GM23338 (cell line): Measurements from ENCODE around the gene TLE2. TPM values are rescaled to one million over a fixed set of nuclear protein-coding genes. Genes with fewer than 3 reads are reported as not detected.

Source experiments
- ATAC-seq: fragments of 200-7000 bp; cut with Tn5 transposase; 3 replicates; pipeline ENCODE4 v1.9.1; 2020
- DNase-seq: peaks from one replicate; pipeline ENCODE4 v3.0.0-alpha.2; 2015; ENCODE audit warnings: low spot score
- H2AFZ ChIP-seq: fragments of 200-600 bp; sonication (generic); 2 replicates; pipeline ENCODE4 v1.8.0; 2016; ENCODE audit warnings: antibody characterized with exemption, mild to moderate bottlenecking, moderate library complexity
- H3F3A ChIP-seq: fragments of 200-600 bp; sonication (generic); replicated peaks from 2 replicates; pipeline ENCODE4 v1.8.0; 2017; ENCODE audit warnings: antibody characterized with exemption, mixed run types, low read depth
- H3K27ac ChIP-seq: fragments of 200-600 bp; sonication (generic); 2 replicates; pipeline ENCODE4 v1.6.1; 2016; ENCODE audit warnings: low read depth
- H3K27me3 ChIP-seq: fragments of 200-600 bp; sonication (generic); 2 replicates; pipeline ENCODE4 v1.8.0; 2016; ENCODE audit warnings: mild to moderate bottlenecking, mixed run types, moderate library complexity; ENCODE audit not compliant: insufficient read depth
- H3K36me3 ChIP-seq: fragments of 200-600 bp; sonication (generic); 2 replicates; pipeline ENCODE4 v1.8.0; 2016; ENCODE audit warnings: mild to moderate bottlenecking; ENCODE audit not compliant: insufficient read depth
- H3K4me1 ChIP-seq: fragments of 200-600 bp; sonication (generic); 2 replicates; pipeline ENCODE4 v1.8.0; 2016; ENCODE audit warnings: mild to moderate bottlenecking, moderate library complexity; ENCODE audit not compliant: insufficient read depth
- H3K4me2 ChIP-seq: fragments of 200-600 bp; sonication (generic); 2 replicates; pipeline ENCODE4 v1.7.1; 2017; ENCODE audit warnings: mixed run types
- H3K4me3 ChIP-seq: fragments of 200-600 bp; sonication (generic); 2 replicates; pipeline ENCODE4 v1.6.1; 2016; ENCODE audit warnings: mixed run types
- H3K79me2 ChIP-seq: fragments of 200-600 bp; sonication (generic); replicated peaks from 2 replicates; pipeline ENCODE4 v1.8.0; 2017; ENCODE audit warnings: mild to moderate bottlenecking; ENCODE audit not compliant: insufficient read depth
- H3K9me2 ChIP-seq: fragments of 200-600 bp; sonication (generic); 2 replicates; pipeline ENCODE4 v1.8.0; 2017; ENCODE audit not compliant: insufficient read depth
- H4K20me1 ChIP-seq: fragments of 200-600 bp; sonication (generic); replicated peaks from 2 replicates; pipeline ENCODE4 v1.8.0; 2017; ENCODE audit warnings: mild to moderate bottlenecking; ENCODE audit not compliant: insufficient read depth
- H3K27ac Mint-ChIP-seq: 2 replicates; pipeline ENCODE4 v1.8.0; 2020; ENCODE audit warnings: inconsistent platforms, mild to moderate bottlenecking, moderate library complexity, mixed read lengths
- H3K27me3 Mint-ChIP-seq: 3 replicates; pipeline ENCODE4 v1.8.0; 2022; ENCODE audit warnings: low read depth, mild to moderate bottlenecking, moderate library complexity, mixed read lengths, inconsistent platforms; ENCODE audit not compliant: insufficient read depth, poor library complexity
- H3K36me3 Mint-ChIP-seq: 3 replicates; pipeline ENCODE4 v1.8.0; 2021; ENCODE audit warnings: low read depth, mild to moderate bottlenecking, inconsistent platforms, moderate library complexity, mixed read lengths
- H3K4me1 Mint-ChIP-seq: 3 replicates; pipeline ENCODE4 v1.8.0; 2020; ENCODE audit warnings: mild to moderate bottlenecking, inconsistent platforms, mixed read lengths
- H3K4me3 Mint-ChIP-seq: 3 replicates; pipeline ENCODE4 v1.8.0; 2021; ENCODE audit warnings: moderate library complexity, mild to moderate bottlenecking, inconsistent platforms, mixed read lengths
- H3K9me3 Mint-ChIP-seq: 3 replicates; pipeline ENCODE4 v1.8.0; 2020; ENCODE audit warnings: moderate library complexity, mild to moderate bottlenecking, inconsistent platforms, mixed read lengths
- CREB1 ChIP-seq: fragments of 250-450 bp; sonication (Bioruptor Pico); IDR thresholded peaks from 2 replicates; pipeline ENCODE4 v1.5.0; 2020; ENCODE audit warnings: low read depth, mild to moderate bottlenecking, moderate library complexity
- ETS1 ChIP-seq: IDR thresholded peaks from 2 replicates; pipeline ENCODE4 v1.6.1; 2016; ENCODE audit warnings: antibody characterized with exemption
- EZH2 ChIP-seq: fragments of 200-600 bp; sonication (generic); IDR thresholded peaks from one replicate; pipeline ENCODE4 v1.8.0; 2017; ENCODE audit warnings: antibody characterized with exemption, mild to moderate bottlenecking, low read depth; ENCODE audit not compliant: unreplicated experiment
- EZH2phosphoT487 ChIP-seq: fragments of 200-600 bp; sonication (generic); IDR thresholded peaks from one replicate; pipeline ENCODE4 v1.8.1; 2018; ENCODE audit warnings: antibody characterized with exemption; ENCODE audit not compliant: unreplicated experiment
- JUNB ChIP-seq: IDR thresholded peaks from one replicate; pipeline ENCODE4 v1.6.1; 2016; ENCODE audit warnings: antibody characterized with exemption; ENCODE audit not compliant: unreplicated experiment
- NANOG ChIP-seq: IDR thresholded peaks from 2 replicates; pipeline ENCODE4 v1.6.1; 2016; ENCODE audit warnings: antibody characterized with exemption, borderline replicate concordance
- POLR2AphosphoS5 ChIP-seq: IDR thresholded peaks from 2 replicates; pipeline ENCODE4 v1.6.1; 2016; ENCODE audit warnings: antibody characterized with exemption, low read depth
- STAT1 ChIP-seq: IDR thresholded peaks from one replicate; pipeline ENCODE4 v1.6.1; 2016; ENCODE audit warnings: antibody characterized with exemption; ENCODE audit not compliant: unreplicated experiment
- ZNF114 ChIP-seq: fragments of 250-450 bp; sonication (Bioruptor Pico); IDR thresholded peaks from 2 replicates; pipeline ENCODE4 v1.5.0; 2020; ENCODE audit warnings: mild to moderate bottlenecking, moderate library complexity
- ZNF331 ChIP-seq: fragments of 250-450 bp; sonication (Bioruptor Pico); IDR thresholded peaks from 2 replicates; pipeline ENCODE4 v1.5.0; 2020; ENCODE audit warnings: low read depth, mild to moderate bottlenecking, moderate library complexity
- ZNF462 ChIP-seq: fragments of 250-450 bp; sonication (Bioruptor Pico); IDR thresholded peaks from 2 replicates; pipeline ENCODE4 v1.5.0; 2020; ENCODE audit warnings: mild to moderate bottlenecking, moderate library complexity
- polyA plus RNA-seq: library from polyadenylated mRNA; unstranded; fragments of >200 nt; fragmentation: Nextera tagmentation; extraction: Ambion mirVana; gene quantifications from 2 replicates; pipeline ENCODE4 v1.2.1, GENCODE V29; 2016
- total RNA-seq: library from RNA; depleted of rRNA; stranded (reverse); fragments of >200 nt; shearing (Covaris generic); gene quantifications from 2 replicates; pipeline ENCODE4 v1.2.3, GENCODE V29; 2014
- TF ChIP-seq, protein P1 (sequence below): IDR thresholded peaks from one replicate; pipeline ENCODE4 v1.6.1; 2018; ENCODE audit warnings: antibody characterized with exemption; ENCODE audit not compliant: unreplicated experiment
- TF ChIP-seq, protein P2 (sequence below), 2 experiments: fragments of 200-600 bp in 1 of 2; sonication (generic) in 1 of 2; conservative IDR thresholded peaks; 2 replicates each; pipeline versions ENCODE4 v1.5.1 to v1.6.1; 2016 to 2017; ENCODE audit warnings: antibody characterized with exemption in 2 of 2, low read depth in 2 of 2, mild to moderate bottlenecking in 2 of 2, moderate library complexity in 1 of 2

TLE2 gene
- total and polyA plus RNA-seq, 2 experiments from 2014 or later = 5.2 to 22.8 TPM

- no peaks in the 10 kb centered on the region for H3F3A ChIP-seq
- no peak overlapping the region for H3K4me3 ChIP-seq
- no peaks in the 10 kb centered on the region for H3K79me2 ChIP-seq
- H3K27me3 ChIP-seq = no peaks in the 10 kb centered on the region
- no peak overlapping the region for H2AFZ ChIP-seq
- TF ChIP-seq STAT1 (no peak), ZNF114 (CRISPR knock-in tag) (no peak), CREB1 (CRISPR knock-in tag) (no peak), POLR2AphosphoS5 (no peak), ZNF331 (CRISPR knock-in tag) (no peak), EZH2 (no peak), ETS1 (no peak), JUNB (no peak), EZH2phosphoT487 (no peak), ZNF462 (CRISPR knock-in tag) (no peak), NANOG (no peak)
- TF ChIP-seq, protein P1, sequence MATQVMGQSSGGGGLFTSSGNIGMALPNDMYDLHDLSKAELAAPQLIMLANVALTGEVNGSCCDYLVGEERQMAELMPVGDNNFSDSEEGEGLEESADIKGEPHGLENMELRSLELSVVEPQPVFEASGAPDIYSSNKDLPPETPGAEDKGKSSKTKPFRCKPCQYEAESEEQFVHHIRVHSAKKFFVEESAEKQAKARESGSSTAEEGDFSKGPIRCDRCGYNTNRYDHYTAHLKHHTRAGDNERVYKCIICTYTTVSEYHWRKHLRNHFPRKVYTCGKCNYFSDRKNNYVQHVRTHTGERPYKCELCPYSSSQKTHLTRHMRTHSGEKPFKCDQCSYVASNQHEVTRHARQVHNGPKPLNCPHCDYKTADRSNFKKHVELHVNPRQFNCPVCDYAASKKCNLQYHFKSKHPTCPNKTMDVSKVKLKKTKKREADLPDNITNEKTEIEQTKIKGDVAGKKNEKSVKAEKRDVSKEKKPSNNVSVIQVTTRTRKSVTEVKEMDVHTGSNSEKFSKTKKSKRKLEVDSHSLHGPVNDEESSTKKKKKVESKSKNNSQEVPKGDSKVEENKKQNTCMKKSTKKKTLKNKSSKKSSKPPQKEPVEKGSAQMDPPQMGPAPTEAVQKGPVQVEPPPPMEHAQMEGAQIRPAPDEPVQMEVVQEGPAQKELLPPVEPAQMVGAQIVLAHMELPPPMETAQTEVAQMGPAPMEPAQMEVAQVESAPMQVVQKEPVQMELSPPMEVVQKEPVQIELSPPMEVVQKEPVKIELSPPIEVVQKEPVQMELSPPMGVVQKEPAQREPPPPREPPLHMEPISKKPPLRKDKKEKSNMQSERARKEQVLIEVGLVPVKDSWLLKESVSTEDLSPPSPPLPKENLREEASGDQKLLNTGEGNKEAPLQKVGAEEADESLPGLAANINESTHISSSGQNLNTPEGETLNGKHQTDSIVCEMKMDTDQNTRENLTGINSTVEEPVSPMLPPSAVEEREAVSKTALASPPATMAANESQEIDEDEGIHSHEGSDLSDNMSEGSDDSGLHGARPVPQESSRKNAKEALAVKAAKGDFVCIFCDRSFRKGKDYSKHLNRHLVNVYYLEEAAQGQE = no peak
- TF ChIP-seq, protein P2, sequence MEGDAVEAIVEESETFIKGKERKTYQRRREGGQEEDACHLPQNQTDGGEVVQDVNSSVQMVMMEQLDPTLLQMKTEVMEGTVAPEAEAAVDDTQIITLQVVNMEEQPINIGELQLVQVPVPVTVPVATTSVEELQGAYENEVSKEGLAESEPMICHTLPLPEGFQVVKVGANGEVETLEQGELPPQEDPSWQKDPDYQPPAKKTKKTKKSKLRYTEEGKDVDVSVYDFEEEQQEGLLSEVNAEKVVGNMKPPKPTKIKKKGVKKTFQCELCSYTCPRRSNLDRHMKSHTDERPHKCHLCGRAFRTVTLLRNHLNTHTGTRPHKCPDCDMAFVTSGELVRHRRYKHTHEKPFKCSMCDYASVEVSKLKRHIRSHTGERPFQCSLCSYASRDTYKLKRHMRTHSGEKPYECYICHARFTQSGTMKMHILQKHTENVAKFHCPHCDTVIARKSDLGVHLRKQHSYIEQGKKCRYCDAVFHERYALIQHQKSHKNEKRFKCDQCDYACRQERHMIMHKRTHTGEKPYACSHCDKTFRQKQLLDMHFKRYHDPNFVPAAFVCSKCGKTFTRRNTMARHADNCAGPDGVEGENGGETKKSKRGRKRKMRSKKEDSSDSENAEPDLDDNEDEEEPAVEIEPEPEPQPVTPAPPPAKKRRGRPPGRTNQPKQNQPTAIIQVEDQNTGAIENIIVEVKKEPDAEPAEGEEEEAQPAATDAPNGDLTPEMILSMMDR (conservative IDR thresholded peaks at IDR 0.05; ENCODE audit: low read depth in 2 of 2) = no peak
- Mint-ChIP-seq H3K27me3 (peaks cover 12% of the 10 kb centered on the region), H3K9me3 (no peaks in the 10 kb centered on the region), H3K4me1 (peaks cover 4% of the 10 kb centered on the region; the same call in 2 of the 3 replicates), H3K27ac (no peak overlapping the region), H3K4me3 (no peak overlapping the region), H3K36me3 (no peaks in the 10 kb centered on the region; the same call in 2 of the 3 replicates)
- H3K36me3 ChIP-seq = no peaks in the 10 kb centered on the region
- no peaks in the 10 kb centered on the region for H3K4me1 ChIP-seq
- H3K4me2 ChIP-seq = no peak overlapping the region
- H3K27ac ChIP-seq = no peak overlapping the region
- H3K9me2 ChIP-seq = no peaks in the 10 kb centered on the region
- H4K20me1 ChIP-seq = no peaks in the 10 kb centered on the region
- ATAC-seq = no peak
- no peak for DNase-seq
Observed at GRCh38 chr19:3010871-3011270, 18.2 kb downstream of the TLE2 start.
